Fibroblast of peridontal ligament (primary cell): ENCODE measurements around the gene EPHA2.
"Not testable (repeated sequence)": the region's sequence is repeated elsewhere in the genome, so short reads cannot be mapped to it uniquely, and the experiment has no call there.

Source experiments
- DNase-seq: peaks from one replicate; pipeline ENCODE4 v3.0.0-alpha.2; 2010; ENCODE audit errors: extremely low read depth

EPHA2 gene

DNA sequence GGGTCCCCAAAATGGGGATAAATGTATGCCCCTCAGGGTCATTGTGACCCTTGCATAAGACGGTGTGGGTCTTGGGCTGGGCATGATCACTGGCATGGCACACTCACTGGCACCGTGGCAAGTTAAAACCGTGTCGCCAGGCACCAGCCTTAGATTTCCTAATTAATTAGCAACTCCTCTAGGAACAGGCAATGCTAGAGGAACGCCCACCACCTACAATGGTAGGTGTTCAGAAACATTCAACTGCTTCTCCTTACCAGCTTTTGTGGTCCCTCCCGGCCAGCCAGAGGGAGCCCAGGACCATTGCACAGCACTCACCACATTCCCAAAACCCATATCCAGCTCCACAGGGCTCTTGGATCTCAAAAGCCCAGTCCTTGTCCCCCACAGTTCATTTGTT, 36.4 kb downstream of the EPHA2 start:
- DNase-seq = no peak

DNA sequence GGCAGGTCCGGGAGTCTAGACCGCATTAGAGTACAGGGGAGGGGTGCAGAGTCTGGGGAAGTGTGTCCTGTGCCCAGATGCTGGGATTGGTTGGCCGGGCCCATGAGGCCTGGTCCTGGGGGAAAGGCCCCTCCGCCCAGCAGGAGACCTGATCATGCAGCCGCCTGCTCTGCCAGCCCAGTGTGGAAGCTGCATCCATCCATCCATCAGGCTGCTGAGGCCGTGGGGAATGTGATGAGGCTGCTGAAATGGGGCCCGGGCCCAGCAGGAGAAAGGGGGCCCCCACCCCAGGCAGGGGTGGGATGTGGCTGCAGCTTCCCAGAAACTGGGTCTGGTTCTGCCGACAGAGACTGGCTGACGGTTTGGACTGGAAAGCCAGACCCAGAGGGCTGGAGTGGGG, 37.2 kb downstream of the EPHA2 start:
- DNase-seq = no peak

DNA sequence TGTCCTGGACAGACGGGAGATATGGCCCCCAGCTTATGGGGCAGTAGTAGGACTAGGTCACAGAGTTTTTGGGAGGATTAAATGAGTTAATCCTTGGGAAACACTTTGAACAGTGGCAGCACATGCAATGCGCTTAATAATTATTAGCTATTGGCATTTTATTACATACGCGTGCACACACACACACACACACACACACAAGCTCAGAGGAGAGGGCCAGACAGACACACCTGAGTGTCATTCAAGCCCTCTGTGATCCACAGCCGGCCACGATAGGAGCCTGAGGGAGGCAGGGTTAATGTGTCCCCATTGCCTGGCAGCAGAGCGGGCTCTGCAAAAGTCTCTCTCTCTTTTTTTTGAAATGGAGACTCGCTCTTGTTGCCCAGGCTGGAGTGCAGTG, 37.9 kb downstream of the EPHA2 start:
- DNase-seq = no peak

DNA sequence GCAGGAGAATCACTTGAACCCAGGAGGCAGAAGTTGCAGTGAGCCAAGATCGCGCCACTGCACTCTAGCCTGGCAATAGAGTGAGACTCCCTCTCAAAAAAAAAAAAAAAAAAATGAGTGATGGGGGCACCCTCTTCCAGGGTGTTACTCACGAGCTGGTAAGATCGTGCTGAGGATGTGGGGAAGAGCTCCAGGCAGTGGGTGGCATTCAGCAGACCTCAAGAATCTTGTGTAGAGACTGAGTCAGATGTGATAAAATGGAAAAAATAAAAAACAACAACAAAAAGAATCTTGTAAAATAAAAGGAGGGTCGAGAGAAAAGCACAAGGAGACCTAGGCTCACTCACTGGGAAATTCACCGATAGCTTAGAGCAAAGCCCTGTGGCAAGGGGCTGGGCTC, 38.5 kb downstream of the EPHA2 start:
- no peak for DNase-seq

DNA sequence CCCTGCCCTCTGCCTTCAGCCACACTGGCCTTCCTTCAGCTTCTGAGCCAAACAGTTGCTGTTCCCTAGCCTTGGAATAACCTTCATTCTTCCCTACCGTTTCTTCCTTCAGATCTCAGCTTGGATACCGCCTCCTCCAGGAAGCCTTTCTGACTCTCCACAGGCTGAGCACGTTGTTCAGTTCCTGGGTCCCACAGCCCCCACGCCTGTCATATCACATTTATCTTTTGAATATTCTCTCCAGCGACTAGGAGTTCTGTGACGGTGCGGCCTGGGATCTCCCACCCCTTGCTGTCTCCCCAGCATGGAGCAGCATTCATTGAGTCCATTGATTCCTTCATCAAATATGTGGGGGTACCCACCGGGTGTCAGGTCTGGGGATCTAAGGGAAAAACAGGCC, 39.2 kb downstream of the EPHA2 start:
- no peak for DNase-seq

DNA sequence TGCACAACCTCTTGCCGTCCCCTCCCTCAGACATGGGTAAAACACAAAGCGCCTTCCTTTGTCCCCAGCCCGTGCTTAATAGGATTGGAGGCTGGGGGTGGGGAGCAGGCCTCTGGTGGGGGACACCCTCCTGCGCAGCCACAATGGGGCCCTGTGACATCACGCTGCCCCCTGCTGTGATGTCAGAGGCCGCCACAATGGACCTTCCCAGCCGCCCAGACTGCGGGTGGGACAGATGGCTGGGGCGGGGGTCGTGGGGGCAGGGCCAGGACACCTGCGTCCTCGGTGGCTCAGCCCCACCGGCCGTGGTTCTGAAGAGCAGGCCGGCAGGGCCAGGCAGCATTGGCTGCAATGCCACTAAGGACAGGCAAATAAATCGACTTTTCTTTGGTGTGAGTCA, 39.9 kb downstream of the EPHA2 start:
- DNase-seq = no peak

DNA sequence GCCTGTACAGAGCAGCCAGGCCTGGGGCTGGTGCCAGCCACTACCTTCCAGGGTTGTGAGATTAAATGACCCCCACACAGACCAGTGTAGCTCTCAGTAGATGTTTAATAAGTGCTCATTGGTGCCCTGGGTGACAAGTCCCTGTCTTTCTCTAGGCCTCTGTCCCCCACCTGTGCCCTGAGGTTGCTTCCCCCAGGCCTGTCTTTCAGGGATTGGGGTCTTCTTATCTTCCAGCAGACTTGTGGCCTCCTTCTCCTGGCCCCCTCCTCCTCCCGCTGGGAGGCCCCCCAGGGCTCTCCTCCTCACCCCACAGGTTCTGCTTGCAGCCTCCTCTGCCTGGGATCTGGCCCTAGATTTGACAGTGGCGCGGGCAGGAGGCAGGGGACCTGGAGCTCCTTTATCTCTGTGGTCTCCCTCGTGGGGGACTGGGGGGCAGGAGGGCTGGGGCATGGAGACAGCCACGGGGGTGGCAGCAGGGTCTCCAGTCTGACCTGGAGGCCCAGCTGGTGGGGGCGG, 40.3 kb downstream of the EPHA2 start:
- no peak for DNase-seq

DNA sequence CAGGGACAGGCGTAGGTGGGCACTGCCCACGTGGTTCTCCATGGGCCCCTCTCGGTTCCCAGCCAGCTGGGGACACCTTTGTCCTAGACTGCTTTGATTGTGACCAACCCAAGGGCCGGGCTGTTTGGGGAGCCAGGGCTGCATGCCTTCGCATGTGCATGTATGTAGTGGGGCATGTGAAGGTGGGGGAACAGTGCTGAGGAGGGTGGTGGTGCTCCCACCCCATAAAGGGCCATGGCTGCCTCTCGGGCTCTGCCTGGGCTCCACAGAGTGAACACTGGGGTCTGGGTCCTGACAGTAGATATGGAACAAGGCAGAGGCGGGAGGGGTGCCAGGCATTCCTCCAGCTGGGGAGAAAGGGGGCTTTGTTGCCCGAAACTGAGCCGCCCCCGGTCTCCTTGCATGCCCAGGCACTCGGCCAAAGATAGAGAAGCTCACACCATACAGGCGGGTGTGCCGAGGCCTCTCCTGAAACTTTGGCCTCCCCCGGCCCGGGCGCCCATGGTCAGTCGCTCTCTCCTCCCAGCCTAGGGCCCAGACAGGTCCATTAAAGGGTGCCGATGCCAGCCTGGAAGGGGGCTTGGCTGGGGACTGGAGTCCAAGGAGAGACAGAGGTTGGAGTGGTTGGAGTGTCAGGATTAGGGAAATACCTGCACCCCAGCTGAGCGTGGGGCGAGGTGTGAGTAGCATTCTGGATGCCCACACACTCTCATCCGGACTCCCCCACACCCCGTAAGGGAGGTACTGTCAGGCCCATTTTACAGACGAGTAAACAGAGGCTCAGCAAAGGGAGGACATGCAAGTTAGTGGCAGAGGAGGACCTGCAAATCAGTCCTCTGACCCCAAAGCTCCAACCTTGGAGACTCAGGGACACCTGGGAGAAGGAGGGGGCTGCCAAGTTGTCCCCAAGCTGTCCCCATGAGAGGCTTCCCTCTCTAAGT, 41.1 kb downstream of the EPHA2 start:
- no peak for DNase-seq

DNA sequence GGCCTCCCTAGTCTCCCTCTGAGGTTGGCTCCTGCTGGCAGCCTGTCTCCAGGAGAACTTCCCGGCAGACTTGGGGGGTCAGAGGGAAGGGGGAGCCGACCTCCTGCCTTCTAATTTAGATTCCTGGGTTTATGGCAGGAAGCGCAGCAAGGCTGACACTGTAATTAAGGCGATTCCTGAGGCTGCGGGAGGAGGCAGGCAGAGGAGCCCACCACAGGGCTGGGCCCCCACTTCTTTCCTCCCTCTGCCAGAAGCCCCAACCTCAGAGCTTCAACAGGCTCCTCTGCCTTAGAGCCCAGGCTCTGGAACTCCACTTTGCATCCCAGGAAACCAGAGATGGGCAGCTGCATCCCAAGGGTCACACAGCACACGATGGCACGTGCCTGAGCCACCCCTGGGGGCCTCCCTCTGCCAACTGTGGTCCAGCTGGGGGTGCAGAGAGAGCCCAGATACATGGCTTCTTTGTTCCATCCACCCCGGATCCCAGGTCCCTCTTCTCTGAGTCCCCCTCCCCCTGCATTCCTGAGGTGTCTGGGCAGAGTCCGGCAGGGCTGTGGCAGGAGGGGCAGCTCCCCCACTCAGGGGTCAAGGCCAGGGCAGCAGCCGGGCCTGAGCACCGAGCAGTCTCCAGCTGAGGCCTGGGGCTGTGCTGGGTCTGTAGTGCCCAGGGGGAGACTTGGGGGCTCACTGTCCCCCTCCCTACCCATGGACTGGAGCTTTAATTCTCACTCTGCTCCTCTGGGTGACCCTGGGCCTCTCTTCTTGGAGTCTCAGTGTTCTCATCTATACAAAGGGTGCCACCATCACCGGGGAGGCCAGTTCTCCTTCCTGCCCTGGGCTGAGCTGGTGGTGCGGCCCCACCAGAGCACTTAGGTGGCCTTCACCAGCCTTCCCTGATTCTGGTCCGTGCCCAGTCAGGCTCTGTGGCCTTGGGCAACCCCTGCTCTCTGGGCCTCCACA, 43.0 kb downstream of the EPHA2 start:
- DNase-seq = no peak

DNA sequence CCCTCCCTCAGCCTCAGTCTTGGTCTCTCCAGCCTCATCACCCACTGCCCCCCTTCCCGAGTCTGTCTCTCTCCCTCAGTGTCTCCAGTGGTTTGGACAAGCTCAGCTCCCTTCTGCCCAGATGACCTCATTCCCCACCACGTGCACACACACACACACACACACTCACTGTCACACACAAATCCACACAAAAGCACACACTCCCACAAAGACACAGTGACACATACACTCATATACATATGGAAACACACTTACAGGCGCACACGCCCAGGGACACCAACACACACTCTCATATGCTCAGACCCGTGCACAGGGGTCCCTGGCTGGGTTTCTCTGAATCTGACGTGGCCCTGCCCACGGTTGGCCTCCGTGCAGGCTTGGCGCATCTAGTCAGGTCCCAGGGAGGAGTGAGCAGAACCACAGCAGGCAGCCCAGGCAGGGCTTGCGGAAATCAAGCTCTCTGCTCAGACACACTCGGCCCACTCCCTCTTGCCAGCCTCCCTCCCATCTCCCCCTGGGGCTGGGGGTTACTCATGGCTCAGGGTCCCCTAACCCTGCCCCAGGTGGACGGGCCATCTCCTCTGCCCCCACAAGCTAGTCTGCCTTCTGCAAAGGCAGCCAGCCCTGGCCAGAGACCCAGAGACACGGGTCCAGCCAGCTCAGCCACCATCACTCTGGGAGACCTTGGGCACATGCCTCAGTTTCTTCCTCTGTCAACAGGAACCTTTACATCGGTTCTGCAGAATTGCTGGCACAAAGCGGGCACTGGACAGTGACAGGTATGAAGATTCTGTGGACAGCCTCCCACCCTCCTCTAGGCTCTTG, 43.9 kb downstream of the EPHA2 start:
- peak; percentile 88 for DNase-seq

DNA sequence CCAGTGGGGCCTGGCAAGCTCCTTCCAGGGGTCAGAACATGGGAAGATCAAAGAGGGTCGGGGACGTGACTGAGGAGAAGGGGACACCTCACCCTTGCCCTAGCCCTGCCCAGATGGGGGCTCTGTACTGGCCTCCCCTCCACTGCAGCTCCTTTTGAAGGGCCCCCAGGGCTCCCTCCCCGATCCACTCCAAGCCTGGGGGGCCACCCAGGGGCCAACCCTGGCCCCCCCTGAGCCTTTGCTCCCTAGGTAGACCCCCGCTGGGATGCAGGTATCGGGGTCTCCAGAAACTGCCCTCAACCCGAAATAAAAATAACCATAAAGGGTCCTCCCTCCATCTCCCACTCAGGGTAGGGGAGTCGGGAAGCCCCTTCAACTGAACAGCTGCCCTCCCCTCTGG, 45.0 kb downstream of the EPHA2 start:
- no peak for DNase-seq

DNA sequence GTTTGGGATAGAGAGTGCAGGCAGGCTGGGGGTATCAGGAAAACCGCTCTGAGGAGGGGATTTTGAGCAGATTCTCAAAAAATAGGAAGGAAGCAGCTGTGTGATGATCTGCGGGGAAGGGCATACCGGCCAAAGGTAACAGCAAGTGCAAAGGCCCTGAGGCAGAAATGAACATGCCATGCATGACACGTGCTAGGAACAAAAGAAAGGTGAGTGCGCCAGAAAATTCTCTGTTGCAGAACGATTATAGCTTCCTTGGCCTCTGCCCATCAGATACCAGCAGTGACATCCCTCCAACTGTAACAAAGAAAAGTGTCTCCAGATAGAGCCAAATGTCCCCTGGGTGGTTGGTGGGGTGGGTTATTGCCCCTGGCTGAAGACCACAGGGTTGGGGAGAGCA, 45.4 kb downstream of the EPHA2 start:
- no peak for DNase-seq

DNA sequence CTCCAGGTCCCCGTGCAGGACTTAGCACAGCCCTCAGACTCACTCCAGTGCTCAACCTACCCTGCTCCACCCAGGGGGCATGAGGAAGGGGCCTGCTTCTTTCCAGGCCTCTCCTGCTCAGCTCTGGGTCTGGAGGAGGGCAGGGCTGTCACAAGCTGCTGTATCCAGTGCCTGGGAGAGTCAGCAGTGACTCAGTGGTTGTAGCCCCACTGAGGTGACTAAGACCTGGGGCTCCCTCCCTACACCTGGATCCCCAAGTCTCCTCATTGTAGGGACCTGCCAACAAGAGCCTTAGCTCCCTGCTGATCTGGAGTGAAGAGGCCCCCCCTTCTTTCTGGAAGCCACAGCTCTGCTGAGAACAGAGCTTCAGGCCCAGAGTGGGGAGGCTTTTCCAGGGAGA, 46.3 kb downstream of the EPHA2 start:
- no peak for DNase-seq

DNA sequence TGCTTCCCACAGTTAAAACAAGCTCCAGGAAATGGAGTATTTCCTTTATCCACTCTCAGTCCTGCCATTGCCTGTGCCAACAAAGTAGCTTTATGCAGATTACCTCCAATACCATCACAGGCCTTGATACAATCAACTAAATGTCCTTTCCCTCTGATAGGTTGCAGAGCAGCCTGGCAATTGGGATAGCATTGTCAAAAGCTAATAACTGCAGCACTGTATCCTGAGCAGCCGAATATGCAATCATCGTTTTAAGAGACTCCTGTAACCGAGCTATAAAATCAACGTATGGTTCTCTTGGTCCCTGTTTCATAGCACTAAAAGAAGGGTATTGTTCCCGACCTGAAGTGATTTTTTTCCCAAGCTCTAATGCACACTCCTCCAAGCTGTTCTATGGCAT, 48.8 kb downstream of the EPHA2 start:
- DNase-seq = not testable (repeated sequence)

DNA sequence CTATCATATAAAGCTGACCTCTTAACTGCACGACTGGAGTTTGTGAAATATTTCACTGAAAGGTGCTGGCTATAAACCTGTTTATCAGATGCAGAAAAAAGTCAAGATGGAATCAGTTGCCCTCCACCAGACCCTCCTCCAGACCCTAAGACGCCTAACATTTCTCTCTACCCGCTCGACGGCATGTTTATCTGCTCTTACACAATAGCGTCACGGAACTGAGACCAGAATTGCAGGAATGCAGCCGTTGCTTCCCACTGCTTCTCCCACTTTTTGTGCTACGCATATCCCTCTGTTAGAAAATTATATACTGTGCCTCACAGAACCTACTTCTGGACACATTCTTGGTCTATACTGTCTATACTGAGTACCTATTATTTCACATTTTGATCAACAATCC, 54.2 kb downstream of the EPHA2 start:
- no peak for DNase-seq

DNA sequence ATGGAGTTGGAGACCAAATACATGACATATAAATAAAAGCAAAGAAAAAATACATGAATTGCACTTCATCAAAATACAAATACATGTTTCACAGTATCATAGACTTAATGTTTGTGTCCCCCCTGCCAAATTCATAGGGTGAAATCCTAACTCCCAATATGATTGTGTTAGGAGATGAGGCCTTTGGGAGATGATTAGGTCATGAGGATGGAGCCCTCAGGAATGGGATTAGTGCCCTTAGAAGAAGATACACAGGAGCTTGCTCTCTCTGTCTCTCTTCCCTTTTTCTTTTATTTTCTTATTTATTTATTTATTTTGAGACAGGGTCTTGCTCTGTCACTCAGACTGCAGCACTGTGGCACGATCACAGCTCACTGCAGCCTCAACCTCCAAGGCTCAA, 56.5 kb downstream of the EPHA2 start:
- no peak for DNase-seq

DNA sequence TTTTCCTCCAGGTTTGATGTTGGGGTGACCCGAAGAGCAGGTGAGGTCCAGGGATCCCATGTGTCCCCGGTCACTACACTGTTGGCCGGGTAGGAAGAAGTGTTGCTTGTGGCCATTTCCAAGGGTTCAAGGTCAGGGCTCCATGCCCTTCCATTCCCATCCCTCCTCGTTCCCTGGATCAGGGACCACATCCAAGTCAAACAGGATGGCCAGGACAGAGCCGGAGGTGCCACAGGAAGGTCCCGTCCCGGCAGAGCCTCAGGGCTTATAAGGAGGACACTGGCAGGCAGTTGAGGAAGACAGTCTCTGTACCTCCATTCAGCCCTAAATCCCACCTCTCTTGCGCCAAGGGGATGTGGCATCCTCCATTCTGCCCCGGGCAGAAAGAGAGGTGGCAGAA, 60.4 kb downstream of the EPHA2 start:
- DNase-seq = no peak

DNA sequence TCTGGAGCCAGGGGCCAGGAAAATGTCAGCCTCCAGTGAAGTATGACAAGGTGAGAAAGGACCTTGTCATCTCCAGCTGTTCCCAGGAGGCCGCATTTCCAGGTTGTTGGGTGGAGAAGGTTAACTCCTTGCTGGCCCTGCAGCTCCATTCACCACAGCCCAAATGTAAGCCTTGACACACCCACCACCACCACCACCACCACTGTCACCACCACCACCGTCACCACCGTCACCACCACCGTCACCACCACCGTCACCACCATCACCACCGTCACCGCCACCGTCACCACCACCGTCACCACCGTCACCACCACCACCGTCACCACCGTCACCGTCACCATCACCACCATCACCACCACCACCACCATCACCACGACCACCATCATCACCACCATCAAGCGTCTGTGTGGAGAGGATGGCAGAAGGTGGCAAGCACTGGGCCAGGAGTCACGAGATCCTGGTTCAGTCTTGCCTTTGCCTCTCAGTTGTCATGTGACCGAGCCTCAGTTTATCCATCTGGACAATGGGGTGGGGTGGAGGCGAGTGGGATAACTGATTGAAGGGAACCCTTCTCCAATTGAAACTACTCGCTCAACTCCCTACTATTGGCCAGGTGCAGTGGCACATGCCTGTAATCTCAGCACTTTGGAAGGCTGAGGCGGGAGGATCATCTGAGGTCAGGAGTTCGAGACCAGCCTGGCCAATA, 61.3 kb downstream of the EPHA2 start:
- no peak for DNase-seq

DNA sequence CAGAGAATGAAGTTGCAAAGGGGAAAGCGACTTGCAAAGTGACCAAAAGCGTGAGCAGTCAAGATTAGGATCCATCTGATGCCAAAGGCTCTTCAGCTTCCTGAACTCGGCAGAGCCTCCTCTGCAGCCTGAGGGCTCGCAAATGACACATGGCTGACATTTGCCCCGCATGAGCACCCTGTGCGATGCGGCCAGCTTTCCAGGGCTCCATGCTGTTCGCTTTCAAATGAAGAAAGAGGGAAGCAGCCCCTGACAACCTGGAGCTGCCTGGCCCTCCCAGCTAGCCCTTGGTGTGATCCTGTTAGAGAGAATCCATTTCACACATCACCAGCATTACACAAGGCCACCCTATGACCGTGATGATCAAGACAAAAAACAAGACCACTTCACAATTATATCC, 62.3 kb downstream of the EPHA2 start:
- DNase-seq = no peak

DNA sequence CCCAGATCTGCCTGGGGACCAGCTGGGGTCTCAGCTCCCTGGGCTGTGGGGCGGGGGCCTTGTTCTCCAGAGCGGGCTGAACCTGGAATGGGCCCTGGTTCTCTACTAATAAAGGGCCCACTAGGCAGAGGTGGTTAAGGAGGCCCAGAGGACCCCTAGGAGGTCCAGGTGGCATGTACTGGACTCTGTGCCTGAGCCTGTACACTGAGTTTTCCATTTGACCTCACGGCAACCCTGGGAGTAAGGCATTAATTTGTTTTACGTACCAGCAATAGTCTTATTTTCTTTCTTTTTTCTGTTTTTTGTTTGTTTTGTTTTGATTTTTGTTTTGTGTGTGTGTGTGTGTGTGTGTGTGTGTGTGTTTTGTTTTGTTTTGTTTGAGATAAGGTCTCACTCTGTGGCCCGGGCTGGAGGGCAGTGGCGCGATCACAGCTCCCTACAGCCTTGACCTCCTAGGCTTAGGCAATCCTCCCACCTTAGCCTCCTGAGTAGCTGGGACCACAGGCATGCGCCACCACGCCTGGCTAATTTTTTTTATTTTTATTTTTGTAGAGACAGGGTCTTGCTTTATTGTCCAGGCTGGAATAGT, 62.9 kb downstream of the EPHA2 start:
- DNase-seq = no peak
